ENCODE results near the gene UGT1A4. TPM values are rescaled to one million over a fixed set of nuclear protein-coding genes. Genes with fewer than 3 reads are reported as not detected.
"Not testable (repeated sequence)": the region's sequence is repeated elsewhere in the genome, so short reads cannot be mapped to it uniquely, and the experiment has no call there.

UGT1A4 gene
- total RNA-seq, 2 donors from 2014 or later: not detected

DNA sequence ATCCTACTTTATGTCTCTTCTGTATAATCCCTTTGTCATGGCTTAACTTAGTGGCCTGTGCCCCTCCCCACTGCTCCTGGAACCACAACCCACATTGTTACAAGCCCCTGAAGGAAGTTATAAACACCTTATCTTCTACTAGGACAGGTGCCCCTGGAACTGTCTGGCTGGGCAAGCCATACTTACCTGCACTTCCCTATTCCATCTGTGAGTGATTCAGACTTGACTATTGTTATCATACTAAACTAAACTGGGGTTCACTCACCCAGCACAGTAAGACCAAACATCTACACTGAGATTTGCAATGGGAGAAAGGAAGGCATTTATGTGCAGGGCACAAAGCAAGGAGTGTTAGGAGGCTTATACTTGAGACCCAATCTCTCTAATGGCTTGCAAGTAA is 29.5 kb upstream of the UGT1A4 start:
- H3K9me3 Mint-ChIP-seq: no peaks in the 10 kb centered on the region
- no peak overlapping the region for H3K27ac Mint-ChIP-seq
- no peak overlapping the region for H3K4me3 Mint-ChIP-seq
- no peak for ATAC-seq (replicated peaks in 1 of 2)
- no peak for DNase-seq
- peaks cover 5% of the 10 kb centered on the region for H3K27me3 Mint-ChIP-seq (ENCODE audit: low read depth)
- H3K4me1 Mint-ChIP-seq (ENCODE audit: low read depth): no peaks in the 10 kb centered on the region
- H3K36me3 Mint-ChIP-seq (ENCODE audit: insufficient read depth in 2 of 2): no peaks in the 10 kb centered on the region

DNA sequence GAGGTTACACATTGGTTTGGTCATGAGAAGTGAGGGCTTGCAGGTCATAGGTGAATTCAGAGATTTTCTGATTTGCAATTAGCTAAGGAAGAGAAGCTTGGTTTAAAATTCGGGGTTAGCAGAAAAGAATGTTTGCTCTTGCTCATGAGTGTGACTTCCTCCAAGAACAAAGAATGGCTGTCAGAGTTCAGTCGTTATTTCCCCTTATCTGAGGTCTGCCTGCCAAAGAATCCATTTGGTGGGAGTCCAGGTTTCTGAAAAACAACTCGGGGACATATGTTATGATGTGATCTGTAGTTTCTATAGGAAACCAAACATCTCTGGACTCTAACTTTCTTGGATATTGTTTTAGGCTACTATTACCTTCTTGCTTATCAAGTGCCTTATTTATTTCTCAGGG is 29.0 kb upstream of the UGT1A4 start:
- DNase-seq: no peak
- no peak overlapping the region for H3K27ac Mint-ChIP-seq
- H3K4me1 Mint-ChIP-seq (ENCODE audit: low read depth): no peaks in the 10 kb centered on the region
- no peaks in the 10 kb centered on the region for H3K36me3 Mint-ChIP-seq (ENCODE audit: insufficient read depth in 2 of 2)
- peaks cover 5% of the 10 kb centered on the region for H3K27me3 Mint-ChIP-seq (ENCODE audit: low read depth)
- no peak for ATAC-seq (replicated peaks in 1 of 2)
- H3K4me3 Mint-ChIP-seq: no peak overlapping the region
- H3K9me3 Mint-ChIP-seq: no peaks in the 10 kb centered on the region

DNA sequence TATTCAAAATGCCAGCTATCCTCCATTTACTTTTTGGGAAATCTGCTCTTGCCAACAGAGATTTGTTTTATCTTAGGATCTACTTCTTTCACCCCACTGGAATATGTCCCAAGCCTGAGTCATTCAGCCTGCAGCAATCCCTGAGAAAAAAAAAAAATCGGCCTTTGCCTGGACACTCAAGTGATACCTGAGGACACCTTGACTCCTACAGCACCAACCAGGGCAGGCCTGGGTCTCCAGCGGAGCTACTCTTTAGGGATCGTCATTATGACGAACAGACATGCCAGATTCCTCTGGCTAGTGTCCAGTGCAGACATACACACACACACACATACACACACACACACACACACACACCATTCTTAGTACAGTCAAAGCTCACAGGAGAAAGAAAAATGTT is 28.1 kb upstream of the UGT1A4 start:
- peaks cover 5% of the 10 kb centered on the region for H3K27me3 Mint-ChIP-seq (ENCODE audit: low read depth)
- H3K27ac Mint-ChIP-seq: no peak overlapping the region
- H3K9me3 Mint-ChIP-seq: no peaks in the 10 kb centered on the region
- no peak for ATAC-seq (replicated peaks in 1 of 2)
- H3K4me1 Mint-ChIP-seq (ENCODE audit: low read depth): no peaks in the 10 kb centered on the region
- no peak overlapping the region for H3K4me3 Mint-ChIP-seq
- DNase-seq: no peak
- H3K36me3 Mint-ChIP-seq (ENCODE audit: insufficient read depth in 2 of 2): no peaks in the 10 kb centered on the region

DNA sequence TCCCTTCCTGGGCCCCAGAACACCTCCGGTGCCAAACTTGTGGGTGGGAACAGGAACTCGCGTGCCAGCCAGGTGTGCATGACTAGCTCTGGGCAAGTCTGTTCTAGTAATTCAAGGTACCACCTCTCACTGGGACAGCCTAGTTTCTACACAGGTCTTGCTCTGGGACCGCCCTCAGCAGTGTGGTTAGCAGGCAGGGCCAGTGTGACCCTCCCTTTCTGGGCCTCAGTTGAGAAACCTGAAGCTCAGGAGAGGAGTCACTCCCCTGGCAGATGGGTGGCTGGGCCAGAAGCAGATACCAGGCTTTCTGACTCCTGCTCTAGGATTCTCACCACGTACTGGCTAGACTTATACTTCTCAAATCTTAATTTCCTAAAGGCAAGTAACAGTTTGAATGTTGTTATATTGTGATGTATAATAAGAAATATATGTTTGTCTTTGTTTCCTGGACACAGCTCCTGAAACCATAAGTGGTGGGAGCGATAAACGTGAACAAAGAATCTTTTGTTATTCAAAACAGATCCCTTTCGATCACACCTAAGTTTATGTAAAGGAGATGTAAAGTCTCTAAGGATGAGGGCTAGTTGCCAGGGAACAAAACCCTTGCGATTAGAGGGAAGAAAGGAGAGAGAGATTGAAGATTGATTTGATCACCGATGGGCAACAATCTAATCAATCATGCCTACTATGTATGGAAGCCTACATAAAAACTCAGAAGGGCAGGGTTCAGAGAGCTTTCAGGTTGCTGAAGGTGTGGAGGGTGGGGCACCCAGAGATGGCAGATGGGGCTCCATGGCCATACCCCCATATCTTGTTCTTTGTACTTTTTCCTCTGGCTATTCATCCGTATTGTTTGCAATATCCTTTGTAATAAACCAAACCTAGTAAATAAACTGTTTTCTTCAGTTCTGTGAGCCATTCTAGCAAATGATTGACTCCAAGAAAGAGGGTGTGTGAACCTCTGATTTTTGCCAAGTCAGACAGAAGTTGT is 26.8 kb upstream of the UGT1A4 start:
- H3K4me3 Mint-ChIP-seq: no peak overlapping the region
- no peaks in the 10 kb centered on the region for H3K9me3 Mint-ChIP-seq
- no peaks in the 10 kb centered on the region for H3K4me1 Mint-ChIP-seq (ENCODE audit: low read depth)
- H3K27me3 Mint-ChIP-seq (ENCODE audit: low read depth): peaks cover 5% of the 10 kb centered on the region
- ATAC-seq (replicated peaks in 1 of 2) (no peak), DNase-seq (no peak)
- H3K27ac Mint-ChIP-seq: no peak overlapping the region
- no peaks in the 10 kb centered on the region for H3K36me3 Mint-ChIP-seq (ENCODE audit: insufficient read depth in 2 of 2)

DNA sequence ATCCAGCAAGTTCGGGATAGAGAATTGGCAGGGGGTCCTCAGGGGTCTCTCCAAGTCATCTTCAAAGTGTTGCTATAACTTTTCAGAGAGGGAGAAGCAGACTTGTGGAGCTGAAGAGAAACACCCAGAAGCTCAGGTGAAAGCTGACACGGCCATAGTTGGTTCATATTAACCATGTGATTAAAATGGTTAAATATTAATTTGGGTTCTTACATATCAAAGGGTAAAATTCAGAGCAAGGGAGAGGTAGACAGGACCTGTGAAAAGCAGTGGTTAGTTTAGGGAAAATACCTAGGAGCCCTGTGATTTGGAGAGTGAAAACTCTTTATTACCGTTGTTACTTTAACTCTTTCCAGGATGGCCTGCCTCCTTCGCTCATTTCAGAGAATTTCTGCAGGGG is 25.9 kb upstream of the UGT1A4 start, which contains the start of gene UGT1A6:
Gene UGT1A6 (plus strand): TSS at position 243 of the 400 bp plus-strand sequence. CDS start 115 bp downstream, at position 358.
- DNase-seq (no peak), ATAC-seq (replicated peaks in 1 of 2) (no peak)
- H3K4me1 Mint-ChIP-seq (ENCODE audit: low read depth): no peaks in the 10 kb centered on the region
- peaks cover 5% of the 10 kb centered on the region for H3K27me3 Mint-ChIP-seq (ENCODE audit: low read depth)
- no peak within 1 kb of the TSS for H3K27ac Mint-ChIP-seq
- H3K4me3 Mint-ChIP-seq: no peak within 1 kb of the TSS
- no peaks in the 10 kb centered on the region for H3K9me3 Mint-ChIP-seq
- no peaks in the 10 kb centered on the region for H3K36me3 Mint-ChIP-seq (ENCODE audit: insufficient read depth in 2 of 2)

DNA sequence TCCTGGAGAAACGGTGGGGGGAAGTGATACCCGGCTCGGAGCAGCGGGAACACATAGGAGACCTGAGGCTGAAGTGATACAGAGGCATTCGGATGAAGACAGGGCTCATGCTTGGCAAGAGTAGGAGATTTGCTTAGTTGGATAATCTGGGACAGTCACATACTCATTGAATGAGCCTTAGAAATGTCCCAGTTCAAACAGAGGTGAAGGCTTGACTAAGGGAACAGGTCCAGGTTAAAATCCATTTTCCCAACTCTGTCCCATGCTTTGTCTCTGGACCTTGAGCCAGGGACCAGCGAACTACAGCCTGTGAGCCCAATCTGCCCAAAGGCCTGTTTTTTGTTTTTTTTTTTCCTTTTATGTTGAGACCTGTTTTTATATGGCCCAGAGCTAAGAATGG is 24.6 kb upstream of the UGT1A4 start:
- no peaks in the 10 kb centered on the region for H3K4me1 Mint-ChIP-seq (ENCODE audit: low read depth)
- no peak overlapping the region for H3K4me3 Mint-ChIP-seq
- DNase-seq: no peak
- no peaks in the 10 kb centered on the region for H3K36me3 Mint-ChIP-seq (ENCODE audit: insufficient read depth in 2 of 2)
- ATAC-seq (replicated peaks in 1 of 2): no peak
- H3K9me3 Mint-ChIP-seq: no peaks in the 10 kb centered on the region
- H3K27me3 Mint-ChIP-seq (ENCODE audit: low read depth): peaks cover 5% of the 10 kb centered on the region
- H3K27ac Mint-ChIP-seq: no peak overlapping the region

DNA sequence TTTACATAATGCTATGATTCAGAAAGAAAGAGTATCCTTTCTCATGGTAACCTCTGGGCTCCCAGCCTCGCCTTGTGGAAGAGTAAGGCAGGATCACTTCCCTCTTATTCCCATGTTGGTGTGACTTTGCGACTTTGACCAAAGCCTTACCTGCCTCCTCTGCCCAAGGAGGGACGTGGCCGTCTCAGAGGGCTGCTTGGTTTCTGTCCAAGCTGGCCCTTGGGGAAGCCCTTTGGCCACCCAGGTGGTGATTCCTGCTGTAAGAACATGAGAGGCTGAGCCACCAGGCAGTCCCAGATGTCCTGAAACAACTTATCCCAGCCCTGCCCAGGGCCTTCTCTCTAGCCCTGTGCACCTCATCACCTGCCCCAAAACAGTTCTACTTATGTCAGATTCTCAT is 19.8 kb upstream of the UGT1A4 start:
- H3K4me3 Mint-ChIP-seq: no peak overlapping the region
- H3K9me3 Mint-ChIP-seq: no peaks in the 10 kb centered on the region
- ATAC-seq (replicated peaks in 1 of 2) (no peak), DNase-seq (no peak)
- no peak overlapping the region for H3K27ac Mint-ChIP-seq
- peaks cover 2% of the 10 kb centered on the region for H3K27me3 Mint-ChIP-seq (ENCODE audit: low read depth)
- H3K36me3 Mint-ChIP-seq (ENCODE audit: insufficient read depth in 2 of 2): no peaks in the 10 kb centered on the region
- no peaks in the 10 kb centered on the region for H3K4me1 Mint-ChIP-seq (ENCODE audit: low read depth)

DNA sequence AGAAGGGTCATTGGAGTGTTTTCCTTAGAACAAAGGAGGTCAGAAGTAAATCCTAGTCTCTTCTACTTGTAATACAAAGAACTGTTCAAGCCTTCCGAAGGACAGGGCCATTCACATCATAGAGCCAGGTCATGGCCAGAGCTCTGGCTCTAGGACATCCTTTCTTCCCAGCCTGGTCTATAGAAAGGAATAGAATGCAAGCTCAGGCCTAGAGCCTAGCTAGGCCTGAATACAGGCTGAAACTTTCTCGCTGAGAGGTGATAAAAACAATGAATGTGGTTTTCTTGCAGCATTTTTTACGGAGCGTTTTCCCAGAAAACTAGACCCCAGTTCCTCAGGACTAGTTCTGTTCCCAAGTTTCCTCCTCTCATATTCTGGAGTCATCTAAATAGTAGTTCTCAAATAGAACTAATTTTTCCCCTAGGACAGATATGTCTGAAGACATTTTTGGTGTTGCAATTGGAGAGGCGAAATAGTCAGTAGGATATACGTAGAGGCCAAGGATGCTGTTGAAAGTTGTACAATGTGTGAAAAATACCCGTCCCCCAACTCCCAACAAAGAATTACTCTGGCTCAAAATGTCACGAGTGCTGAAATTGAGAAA is 19.0 kb upstream of the UGT1A4 start:
- no peaks in the 10 kb centered on the region for H3K4me1 Mint-ChIP-seq (ENCODE audit: low read depth)
- ATAC-seq (replicated peaks in 1 of 2): no peak
- no peaks in the 10 kb centered on the region for H3K27me3 Mint-ChIP-seq (ENCODE audit: low read depth)
- no peak for DNase-seq
- no peaks in the 10 kb centered on the region for H3K9me3 Mint-ChIP-seq
- no peak overlapping the region for H3K27ac Mint-ChIP-seq
- no peaks in the 10 kb centered on the region for H3K36me3 Mint-ChIP-seq (ENCODE audit: insufficient read depth in 2 of 2)
- no peak overlapping the region for H3K4me3 Mint-ChIP-seq

DNA sequence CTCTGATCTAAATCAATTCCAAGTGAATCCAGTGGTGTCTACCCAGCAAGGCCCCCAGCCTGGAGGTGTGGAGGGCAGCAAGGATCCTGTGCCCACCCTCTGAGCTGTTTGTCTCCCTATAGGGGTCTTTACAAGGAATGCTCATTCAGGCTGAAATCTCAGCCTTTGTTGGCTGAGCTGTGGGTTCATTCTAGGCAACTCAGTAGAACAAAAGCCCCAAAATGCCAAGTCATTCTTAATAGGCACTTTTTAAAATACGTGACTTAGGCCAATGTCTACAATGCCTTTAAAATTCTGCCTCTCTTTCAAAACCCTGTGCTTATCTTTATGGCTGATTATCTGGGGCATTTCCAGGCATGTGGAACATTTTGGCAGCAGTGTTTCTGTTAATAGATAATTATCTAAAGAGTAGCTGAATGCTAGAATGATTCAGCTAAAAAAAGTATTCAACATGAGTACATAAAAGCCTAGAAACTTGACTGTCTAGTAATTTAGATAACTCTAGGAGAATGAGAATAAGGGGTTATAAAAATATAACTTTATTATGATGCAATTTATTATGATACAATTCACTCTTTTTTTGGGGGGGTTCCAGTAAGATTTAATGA is 18.4 kb upstream of the UGT1A4 start:
- ATAC-seq (replicated peaks in 1 of 2) (no peak), DNase-seq (no peak)
- H3K36me3 Mint-ChIP-seq (ENCODE audit: insufficient read depth in 2 of 2): no peaks in the 10 kb centered on the region
- no peak overlapping the region for H3K27ac Mint-ChIP-seq
- no peaks in the 10 kb centered on the region for H3K27me3 Mint-ChIP-seq (ENCODE audit: low read depth)
- H3K4me3 Mint-ChIP-seq: no peak overlapping the region
- H3K4me1 Mint-ChIP-seq (ENCODE audit: low read depth): no peaks in the 10 kb centered on the region
- no peaks in the 10 kb centered on the region for H3K9me3 Mint-ChIP-seq

DNA sequence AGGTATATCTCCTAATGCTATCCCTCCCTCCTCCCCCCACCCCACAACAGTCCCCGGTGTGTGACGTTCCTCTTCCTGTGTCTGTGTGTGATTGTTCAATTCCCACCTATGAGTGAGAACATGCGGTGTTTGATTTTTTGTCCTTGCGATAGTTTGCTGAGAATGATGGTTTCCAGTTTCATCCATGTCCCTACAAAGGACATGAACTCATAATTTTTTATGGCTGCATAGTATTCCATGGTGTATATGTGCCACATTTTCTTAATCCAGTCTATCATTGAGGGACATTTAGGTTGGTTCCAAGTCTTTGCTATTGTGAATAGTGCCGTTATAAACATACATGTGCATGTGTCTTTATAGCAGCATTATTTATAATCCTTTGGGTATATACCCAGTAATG is 17.7 kb upstream of the UGT1A4 start:
- not testable (repeated sequence) for H3K36me3 Mint-ChIP-seq (ENCODE audit: insufficient read depth in 2 of 2); H3K27me3 Mint-ChIP-seq (ENCODE audit: low read depth); H3K4me3 Mint-ChIP-seq; H3K4me1 Mint-ChIP-seq (ENCODE audit: low read depth); ATAC-seq (replicated peaks in 1 of 2); DNase-seq; H3K9me3 Mint-ChIP-seq; H3K27ac Mint-ChIP-seq

DNA sequence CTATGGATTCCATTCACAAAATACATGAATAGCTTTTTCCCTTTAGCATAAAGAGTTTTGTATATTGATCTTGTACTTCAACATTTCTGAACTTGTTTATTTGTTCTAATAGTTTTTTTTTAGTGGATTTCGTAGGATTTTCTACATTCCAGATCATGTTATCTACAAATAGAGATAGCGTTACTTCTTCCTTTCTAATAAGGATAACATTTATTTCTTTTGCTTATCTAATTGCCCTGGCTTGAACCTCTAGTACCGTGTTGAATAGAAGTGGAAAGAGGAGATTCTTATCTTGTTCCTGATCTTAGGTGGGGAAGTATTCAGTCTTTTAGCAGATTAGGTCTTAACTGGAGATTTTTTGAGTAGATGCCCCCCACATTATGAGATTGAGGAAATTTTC is 16.3 kb upstream of the UGT1A4 start:
- no peaks in the 10 kb centered on the region for H3K9me3 Mint-ChIP-seq
- H3K27ac Mint-ChIP-seq: no peak overlapping the region
- ATAC-seq (replicated peaks in 1 of 2): no peak
- no peaks in the 10 kb centered on the region for H3K36me3 Mint-ChIP-seq (ENCODE audit: insufficient read depth in 2 of 2)
- H3K4me1 Mint-ChIP-seq (ENCODE audit: low read depth): no peaks in the 10 kb centered on the region
- H3K4me3 Mint-ChIP-seq: no peak overlapping the region
- no peak for DNase-seq
- no peaks in the 10 kb centered on the region for H3K27me3 Mint-ChIP-seq (ENCODE audit: low read depth)

DNA sequence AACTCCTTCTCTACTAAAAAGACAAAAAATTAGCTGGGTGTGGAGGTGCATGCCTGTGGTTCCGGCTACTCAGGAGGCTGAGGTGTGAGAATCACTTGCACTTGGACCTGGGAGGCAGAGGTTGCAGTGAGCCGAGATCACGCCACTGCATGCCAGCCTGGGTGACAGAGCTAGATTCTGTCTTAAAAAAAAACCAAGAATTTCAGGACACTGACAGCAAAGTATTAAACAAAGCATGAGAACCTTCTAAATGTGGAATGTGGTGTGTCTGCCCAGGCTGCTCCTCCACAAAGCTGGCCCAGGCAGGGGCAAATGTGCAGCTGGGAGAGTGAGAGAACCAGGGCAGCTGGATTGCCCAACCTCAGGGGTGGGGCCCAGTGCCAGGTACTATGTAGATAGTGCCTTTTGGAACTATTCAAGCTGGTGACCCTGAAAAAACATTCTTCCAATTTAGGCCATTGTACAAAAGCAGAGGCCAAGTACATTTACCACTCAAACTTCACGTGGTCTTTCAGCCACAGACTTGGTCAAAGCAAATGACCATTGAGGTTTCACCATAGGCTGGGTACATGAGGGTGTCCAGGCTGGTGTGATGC is 12.5 kb upstream of the UGT1A4 start:
- H3K9me3 Mint-ChIP-seq: no peaks in the 10 kb centered on the region
- no peak overlapping the region for H3K27ac Mint-ChIP-seq
- no peaks in the 10 kb centered on the region for H3K36me3 Mint-ChIP-seq (ENCODE audit: insufficient read depth in 2 of 2)
- DNase-seq (no peak), ATAC-seq (replicated peaks in 1 of 2) (no peak)
- no peak overlapping the region for H3K4me3 Mint-ChIP-seq
- no peaks in the 10 kb centered on the region for H3K4me1 Mint-ChIP-seq (ENCODE audit: low read depth)
- no peaks in the 10 kb centered on the region for H3K27me3 Mint-ChIP-seq (ENCODE audit: low read depth)

DNA sequence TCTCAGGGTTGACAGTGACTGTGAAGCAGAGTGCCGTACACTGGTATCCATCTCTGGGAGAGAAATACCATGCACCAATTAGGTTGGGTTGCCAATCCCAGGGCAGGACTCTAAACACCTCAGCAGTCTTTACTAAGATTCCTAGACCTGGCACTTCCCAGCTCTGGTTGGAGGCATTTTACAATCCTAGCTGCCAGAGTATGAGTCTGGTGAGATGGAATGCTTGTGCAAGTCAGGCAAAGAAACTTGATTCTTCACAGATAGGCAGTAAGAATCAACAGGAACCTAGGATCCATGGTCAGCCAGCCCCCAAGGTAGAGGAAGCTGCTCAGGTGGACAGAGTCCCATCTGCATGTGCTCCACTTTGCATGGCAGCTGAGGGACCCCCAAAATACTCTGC is 11.8 kb upstream of the UGT1A4 start:
- no peak overlapping the region for H3K27ac Mint-ChIP-seq
- DNase-seq (no peak), ATAC-seq (replicated peaks in 1 of 2) (no peak)
- no peaks in the 10 kb centered on the region for H3K36me3 Mint-ChIP-seq (ENCODE audit: insufficient read depth in 2 of 2)
- no peaks in the 10 kb centered on the region for H3K9me3 Mint-ChIP-seq
- peaks cover 7% of the 10 kb centered on the region for H3K27me3 Mint-ChIP-seq (ENCODE audit: low read depth)
- H3K4me1 Mint-ChIP-seq (ENCODE audit: low read depth): no peaks in the 10 kb centered on the region
- H3K4me3 Mint-ChIP-seq: no peak overlapping the region

Measured in activated T-cell treated with anti-CD3 and anti-CD28 coated beads, Interleukin-2, amount 50 U/mL, for 72 hours (primary cell).